CD4-positive, alpha-beta T cell (primary cell): Measurements from ENCODE around the gene ATP7A. TPM values are rescaled to one million over a fixed set of nuclear protein-coding genes. Genes with fewer than 3 reads are reported as not detected.

ENCODE experiments used
- ATAC-seq: fragments of 200-7000 bp; cut with Tn5 transposase; one replicate; pipeline ENCODE4 v1.10.0; 2022; ENCODE audit warnings: mild to moderate bottlenecking; ENCODE audit not compliant: poor library complexity
- CTCF ChIA-PET: fragments of 350-600 bp; sonication (Branson Sonifier 250); formaldehyde crosslinking; loops from one replicate; lab custom pipeline; 2021; ENCODE audit warnings: antibody characterized with exemption, inconsistent platforms; lab: Charles Lee
- POLR2A ChIA-PET: fragments of 350-600 bp; sonication (Branson Sonifier 250); formaldehyde crosslinking; loops from one replicate; lab custom pipeline; 2021; ENCODE audit warnings: antibody characterized with exemption, inconsistent platforms; lab: Charles Lee
- DNase-seq, 14 experiments: peaks; one replicate each; pipeline ENCODE4 v3.0.0-alpha.2; 2013 to 2020; ENCODE audit warnings: mixed read lengths in 2 of 14
- H3K27ac ChIP-seq, 2 donors: one replicate each; pipeline versions ENCODE4 v1.5.1 to v1.7.0; 2013; ENCODE audit warnings: low read length in 2 of 2, low read depth in 1 of 2, mild to moderate bottlenecking in 1 of 2
- H3K27me3 ChIP-seq, 2 experiments: 1 replicate in 1 of 2; 2 replicates in 1 of 2; pipeline versions ENCODE4 v1.6.1 to v1.7.0; 2013; ENCODE audit warnings: low read length in 2 of 2, control low read depth in 1 of 2, mild to moderate bottlenecking in 1 of 2, moderate library complexity in 1 of 2; ENCODE audit not compliant: insufficient read depth in 2 of 2, control insufficient read depth in 1 of 2
- H3K36me3 ChIP-seq: one replicate; pipeline ENCODE4 v1.6.1; 2013; ENCODE audit warnings: low read length, control low read depth; ENCODE audit not compliant: insufficient read depth
- H3K4me1 ChIP-seq: one replicate; pipeline ENCODE4 v1.6.1; 2013; ENCODE audit warnings: low read length, control low read depth; ENCODE audit not compliant: insufficient read depth
- H3K4me3 ChIP-seq: one replicate; pipeline ENCODE4 v1.5.1; 2013; ENCODE audit warnings: mild to moderate bottlenecking, low read length, moderate library complexity
- H3K9me3 ChIP-seq, 2 experiments: 1 replicate in 1 of 2; 2 replicates in 1 of 2; pipeline versions ENCODE4 v1.6.1 to v1.7.0; 2013; ENCODE audit warnings: low read length in 2 of 2, mild to moderate bottlenecking in 2 of 2, control low read depth in 1 of 2, moderate library complexity in 1 of 2; ENCODE audit not compliant: control insufficient read depth in 1 of 2, insufficient read depth in 1 of 2
- H3K27ac Mint-ChIP-seq: one replicate; pipeline ENCODE4 v1.8.0; 2020; ENCODE audit warnings: mixed read lengths
- H3K27me3 Mint-ChIP-seq: one replicate; pipeline ENCODE4 v1.8.0; 2021; ENCODE audit warnings: mixed read lengths
- H3K36me3 Mint-ChIP-seq: one replicate; pipeline ENCODE4 v1.8.0; 2021; ENCODE audit warnings: low read depth, mixed read lengths
- H3K4me1 Mint-ChIP-seq: one replicate; pipeline ENCODE4 v1.8.0; 2021; ENCODE audit warnings: low read depth, mixed read lengths
- H3K4me3 Mint-ChIP-seq: one replicate; pipeline ENCODE4 v1.8.0; 2020; ENCODE audit warnings: mild to moderate bottlenecking, mixed read lengths
- H3K9me3 Mint-ChIP-seq: one replicate; pipeline ENCODE4 v1.8.0; 2020; ENCODE audit warnings: mixed read lengths
- CTCF ChIP-seq: fragments of 200-600 bp; IDR thresholded peaks from one replicate; pipeline ENCODE4 v1.8.0; 2022; ENCODE audit warnings: antibody characterized with exemption, mild to moderate bottlenecking
- intact Hi-C, 2 experiments: fragments of 100-400 bp; cut with DNase I in 1 of 2; cut with micrococcal nuclease in 1 of 2; formaldehyde crosslinking; loops; one replicate each; pipeline versions ENCODE4 v1.15.1 to v1.9.0; 2023 to 2025; cut with DNase I, micrococcal nuclease
- total RNA-seq, 174 experiments: library from RNA in 2 of 174; stranded (reverse) in 2 of 174; gene quantifications; one replicate each; pipeline ENCODE4 v1.2.3 and lab custom pipeline; 2021 to 2026

The ATP7A gene
- total RNA-seq, 2 experiments from 2014 or later, result 12.1 to 12.8 TPM

DNA sequence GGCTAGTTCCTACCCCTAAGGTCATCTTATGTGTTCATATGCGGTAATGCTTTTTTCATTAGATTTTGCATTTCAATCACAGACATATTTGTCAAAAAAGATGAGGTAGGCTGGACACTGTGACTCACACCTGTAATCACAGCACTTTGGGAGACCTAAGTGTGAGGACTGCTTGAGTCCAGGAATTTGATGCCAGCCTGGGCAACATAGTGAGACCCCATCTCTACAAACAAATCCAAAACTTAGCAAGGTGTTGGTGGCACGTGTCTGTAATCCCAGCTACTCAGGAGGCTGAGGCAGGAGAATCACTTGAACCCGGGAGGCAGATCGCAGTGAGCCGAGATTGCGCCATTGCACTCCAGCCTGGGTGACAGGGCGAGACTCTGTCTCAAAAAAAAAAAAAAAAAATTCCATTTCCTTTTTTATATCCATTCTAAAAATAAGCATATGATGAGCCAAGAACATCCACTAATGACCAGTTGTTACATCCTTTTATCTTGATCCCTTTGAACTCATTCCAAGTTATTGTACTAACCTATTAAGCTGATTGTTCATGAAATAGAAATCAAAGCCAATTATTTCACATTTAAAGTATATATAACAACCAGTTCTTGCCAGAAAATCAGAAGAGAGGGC is 35.5 kb downstream of the ATP7A start:
- no peak for TF ChIP-seq CTCF
- ChIA-PET CTCF (interaction anchor here (1.3 kb wide), 1 partner anchor 18 kb away, joined by 3 read pairs; no protein-coding TSS in a partner anchor), POLR2A (interaction anchor here (0.6 kb wide), 1 partner anchor 337 kb away, joined by 3 read pairs; no protein-coding TSS in a partner anchor)
- H3K27ac Mint-ChIP-seq, result no peak overlapping the region
- H3K4me3 Mint-ChIP-seq, result no peak overlapping the region
- H3K27me3 Mint-ChIP-seq, result no peaks in the 10 kb centered on the region
- H3K4me3 ChIP-seq, result no peak overlapping the region
- peaks cover 4% of the 10 kb centered on the region for H3K4me1 ChIP-seq
- ATAC-seq (no peak), DNase-seq (peak in 1 of 14 experiments; percentile 3)
- no peaks in the 10 kb centered on the region for H3K9me3 ChIP-seq
- peaks cover 14% of the 10 kb centered on the region for H3K4me1 Mint-ChIP-seq
- H3K27me3 ChIP-seq, result no peaks in the 10 kb centered on the region
- intact Hi-C loops, result no loop called here
- H3K36me3 Mint-ChIP-seq, result no peaks in the 10 kb centered on the region
- no peaks in the 10 kb centered on the region for H3K36me3 ChIP-seq
- H3K9me3 Mint-ChIP-seq, result no peaks in the 10 kb centered on the region
- no peak overlapping the region for H3K27ac ChIP-seq

GRCh38 chrX:77946571-77946970 is 36.1 kb downstream of the ATP7A start:
- no peaks in the 10 kb centered on the region for H3K27me3 ChIP-seq
- Mint-ChIP-seq H3K4me1 (peaks cover 11% of the 10 kb centered on the region), H3K27me3 (no peaks in the 10 kb centered on the region), H3K36me3 (no peaks in the 10 kb centered on the region), H3K27ac (no peak overlapping the region), H3K4me3 (no peak overlapping the region), H3K9me3 (no peaks in the 10 kb centered on the region)
- intact Hi-C loops, result no loop called here
- TF ChIP-seq CTCF, result no peak
- H3K4me1 ChIP-seq, result peaks cover 4% of the 10 kb centered on the region
- no peak for DNase-seq
- CTCF ChIA-PET, result no interaction called here
- no peak overlapping the region for H3K4me3 ChIP-seq
- no peaks in the 10 kb centered on the region for H3K36me3 ChIP-seq
- H3K9me3 ChIP-seq, result no peaks in the 10 kb centered on the region
- ATAC-seq, result no peak
- no peak overlapping the region for H3K27ac ChIP-seq
- POLR2A ChIA-PET, result interaction anchor here (0.7 kb wide), 1 partner anchor 67 kb away, joined by 4 read pairs; no protein-coding TSS in a partner anchor

- Histone ChIP-seq H3K4me1 (no peaks in the 10 kb centered on the region), H3K36me3 (no peaks in the 10 kb centered on the region), H3K9me3 (no peaks in the 10 kb centered on the region), H3K4me3 (no peak overlapping the region), H3K27ac (no peak overlapping the region), H3K27me3 (no peaks in the 10 kb centered on the region)
- ChIA-PET POLR2A (no interaction called here), CTCF (no interaction called here)
- Mint-ChIP-seq H3K4me3 (no peak overlapping the region), H3K27ac (no peak overlapping the region), H3K36me3 (no peaks in the 10 kb centered on the region), H3K4me1 (peaks cover 10% of the 10 kb centered on the region), H3K9me3 (no peaks in the 10 kb centered on the region), H3K27me3 (no peaks in the 10 kb centered on the region)
- no peak for DNase-seq
- ATAC-seq, result no peak
- intact Hi-C loops, result no loop called here
- no peak for TF ChIP-seq CTCF
These were observed 39.3 kb downstream of the ATP7A start for GRCh38 chrX:77949840-77950239.
